Fibroblast of villous mesenchyme (primary cell): ENCODE measurements around the gene COPS8. TPM values are rescaled to one million over a fixed set of nuclear protein-coding genes. Genes with fewer than 3 reads are reported as not detected.

ENCODE experiments used
- DNase-seq: peaks from one replicate; pipeline ENCODE4 v3.0.0-alpha.2; 2010; ENCODE audit warnings: low read depth
- H3K4me3 ChIP-seq: 2 replicates; pipeline ENCODE4 v1.5.1; 2011; ENCODE audit warnings: low read depth, mild to moderate bottlenecking, low read length
- total RNA-seq: library from RNA; depleted of rRNA; stranded (reverse); fragments of >200 nt; gene quantifications from 2 replicates; pipeline ENCODE4 v1.2.3, GENCODE V29; 2012
- TF ChIP-seq, protein P1 (sequence below): IDR thresholded peaks from 2 replicates; pipeline ENCODE4 v1.5.1; 2012; ENCODE audit warnings: low read depth, mild to moderate bottlenecking, low read length; ENCODE audit not compliant: insufficient read depth

The COPS8 gene
- total RNA-seq, 1 donor, result 98.0 TPM

DNA sequence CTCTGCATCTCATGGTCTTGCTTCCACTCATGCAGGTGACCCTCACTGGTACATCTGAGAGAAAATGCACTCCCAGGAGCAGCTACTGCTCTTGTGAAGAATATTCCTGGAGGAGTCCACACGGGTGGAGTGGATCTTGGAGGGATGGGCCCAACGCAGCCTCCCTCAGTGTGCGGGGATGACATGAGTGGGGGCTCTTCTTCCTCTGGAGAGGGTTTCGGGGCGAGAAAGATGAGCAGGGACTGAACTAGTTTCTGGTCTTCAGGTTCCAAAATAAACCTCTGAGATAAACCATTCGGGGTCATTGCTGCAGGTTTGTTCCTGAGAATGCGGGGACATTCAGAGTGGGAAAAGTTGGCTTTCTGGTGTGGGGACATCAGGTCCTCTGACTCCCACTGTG, 39.1 kb downstream of the COPS8 start:
- TF ChIP-seq, protein P1, sequence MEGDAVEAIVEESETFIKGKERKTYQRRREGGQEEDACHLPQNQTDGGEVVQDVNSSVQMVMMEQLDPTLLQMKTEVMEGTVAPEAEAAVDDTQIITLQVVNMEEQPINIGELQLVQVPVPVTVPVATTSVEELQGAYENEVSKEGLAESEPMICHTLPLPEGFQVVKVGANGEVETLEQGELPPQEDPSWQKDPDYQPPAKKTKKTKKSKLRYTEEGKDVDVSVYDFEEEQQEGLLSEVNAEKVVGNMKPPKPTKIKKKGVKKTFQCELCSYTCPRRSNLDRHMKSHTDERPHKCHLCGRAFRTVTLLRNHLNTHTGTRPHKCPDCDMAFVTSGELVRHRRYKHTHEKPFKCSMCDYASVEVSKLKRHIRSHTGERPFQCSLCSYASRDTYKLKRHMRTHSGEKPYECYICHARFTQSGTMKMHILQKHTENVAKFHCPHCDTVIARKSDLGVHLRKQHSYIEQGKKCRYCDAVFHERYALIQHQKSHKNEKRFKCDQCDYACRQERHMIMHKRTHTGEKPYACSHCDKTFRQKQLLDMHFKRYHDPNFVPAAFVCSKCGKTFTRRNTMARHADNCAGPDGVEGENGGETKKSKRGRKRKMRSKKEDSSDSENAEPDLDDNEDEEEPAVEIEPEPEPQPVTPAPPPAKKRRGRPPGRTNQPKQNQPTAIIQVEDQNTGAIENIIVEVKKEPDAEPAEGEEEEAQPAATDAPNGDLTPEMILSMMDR, result no peak
- H3K4me3 ChIP-seq, result no peak overlapping the region
- no peak for DNase-seq

GRCh38 chr2:237125967-237126366, 40.3 kb downstream of the COPS8 start:
- no peak for DNase-seq
- TF ChIP-seq, protein P1, result no peak
- no peak overlapping the region for H3K4me3 ChIP-seq

DNA sequence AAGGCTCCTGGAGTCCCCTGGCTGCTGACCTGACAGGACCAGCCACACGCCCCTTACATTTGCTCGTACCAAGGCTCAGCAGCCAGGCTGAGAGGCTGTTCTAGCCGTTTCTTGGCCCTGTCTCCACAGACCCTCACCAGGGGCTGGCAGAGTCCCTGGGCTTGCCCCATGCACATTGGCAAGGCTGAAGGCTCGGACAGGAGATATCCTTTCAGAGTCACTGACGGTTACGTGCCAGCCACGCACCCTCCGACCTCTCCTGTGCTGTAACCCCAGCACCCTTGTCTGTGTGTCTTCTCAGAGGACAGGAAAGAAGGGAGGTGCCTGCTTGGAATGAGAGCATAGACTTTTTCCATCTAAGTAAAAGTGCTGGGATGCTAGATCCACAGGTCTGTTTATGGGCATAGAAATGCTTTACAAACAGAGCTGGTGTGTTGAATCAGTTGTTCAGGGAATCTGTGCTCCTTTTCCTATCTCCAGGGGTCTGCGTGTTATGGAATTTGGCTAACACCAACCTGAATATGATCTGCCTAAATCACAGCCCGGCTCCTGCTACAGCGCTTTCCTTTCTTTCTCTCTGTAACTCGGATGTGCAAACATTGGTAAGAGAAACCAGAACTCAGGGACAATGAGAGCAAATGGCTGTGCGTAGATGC, 41.0 kb downstream of the COPS8 start:
- no peak overlapping the region for H3K4me3 ChIP-seq
- DNase-seq, result no peak
- TF ChIP-seq, protein P1, result no peak

DNA sequence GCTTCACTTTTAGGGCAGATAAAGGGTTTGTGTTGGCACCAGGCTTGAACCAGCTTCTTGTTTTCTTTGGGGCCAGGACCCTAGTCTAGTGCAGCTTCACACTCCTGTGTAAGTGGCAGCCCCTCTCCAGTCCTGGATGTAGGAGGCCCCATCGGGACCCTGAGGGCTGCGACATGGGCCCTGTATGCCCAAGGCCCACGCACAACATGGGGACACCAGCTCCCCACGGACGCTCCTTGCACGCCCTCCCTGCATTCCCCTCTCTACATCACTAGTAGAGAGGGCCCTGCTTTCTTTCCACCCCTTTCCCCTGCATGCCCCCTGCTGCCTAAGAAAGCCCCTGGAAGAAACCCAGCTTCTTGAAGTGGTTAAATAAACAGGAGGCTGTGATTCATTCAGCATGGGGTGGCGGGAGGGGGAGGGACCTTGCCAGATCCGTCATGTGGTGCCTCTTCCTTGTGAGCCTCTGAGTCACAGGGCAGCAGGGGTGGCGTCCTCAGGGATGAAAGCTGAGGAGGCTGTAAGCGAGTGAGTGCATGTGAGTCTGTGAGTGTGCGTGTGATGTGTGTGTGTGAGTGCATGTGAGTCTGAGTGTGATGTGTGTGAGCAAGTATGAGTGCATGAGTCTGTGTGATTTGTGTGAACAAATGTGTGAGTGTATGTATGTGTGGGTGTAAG, 42.5 kb downstream of the COPS8 start:
- TF ChIP-seq, protein P1, result peak; percentile 37
- peak overlapping the region; percentile 14 for H3K4me3 ChIP-seq
- DNase-seq, result peak; percentile 100

DNA sequence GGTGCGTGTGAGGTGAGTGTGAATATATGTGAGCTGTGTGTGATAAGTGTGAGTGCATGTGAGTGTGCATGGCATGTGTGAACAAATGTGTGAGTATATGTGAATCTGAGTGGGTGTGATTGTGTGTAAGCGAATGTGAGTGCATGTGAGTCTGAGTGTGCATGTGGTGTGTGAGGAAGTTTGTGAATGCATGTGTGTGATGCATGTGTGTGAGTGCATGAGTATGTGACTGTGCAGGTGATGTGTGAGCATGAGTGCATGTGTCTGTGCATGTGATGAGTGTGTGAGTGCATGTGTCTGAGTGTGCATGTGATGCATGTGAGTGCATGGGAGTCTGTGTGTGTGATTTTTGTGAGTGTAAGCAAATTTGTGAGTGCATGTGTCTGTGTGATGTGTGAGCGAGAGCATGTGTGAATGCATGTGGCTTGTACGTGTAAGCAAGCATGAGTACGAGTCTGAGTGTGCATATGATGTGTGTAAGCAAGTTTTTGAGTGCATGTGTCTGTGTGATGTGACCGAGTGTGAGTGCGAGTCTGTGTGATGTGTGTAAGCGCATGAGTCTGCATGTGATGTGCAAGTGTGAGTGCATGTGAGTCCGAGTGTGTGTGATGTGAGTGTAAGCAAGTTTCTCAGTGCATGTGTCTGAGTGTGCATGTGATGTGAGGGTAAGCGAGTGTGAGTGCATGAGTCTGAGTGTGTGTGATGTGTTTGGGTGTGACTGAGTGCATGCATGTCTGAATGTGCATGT, 43.3 kb downstream of the COPS8 start:
- TF ChIP-seq, protein P1, result no peak
- H3K4me3 ChIP-seq, result no peak overlapping the region
- no peak for DNase-seq

GRCh38 chr2:237129625-237130263, 44.1 kb downstream of the COPS8 start:
- TF ChIP-seq, protein P1, result no peak
- no peak overlapping the region for H3K4me3 ChIP-seq

More at GRCh38 chr2:237129625-237130263, 44.1 kb downstream of the COPS8 start:
- DNase-seq, result no peak
